Activated T-cell treated with anti-CD3 and anti-CD28 coated beads, Interleukin-2, amount 50 U/mL, for 72 hours (primary cell): ENCODE results near the gene PITPNM1. TPM values are rescaled to one million over a fixed set of nuclear protein-coding genes. Genes with fewer than 3 reads are reported as not detected.
A peak's percentile ranks its signal among the peaks of the same experiment; 100 is the strongest.
"Not testable (repeated sequence)": the region's sequence is repeated elsewhere in the genome, so short reads cannot be mapped to it uniquely, and the experiment has no call there.

ENCODE experiments used
- ATAC-seq, 2 donors: fragments of 150-1000 bp; cut with Tn5 transposase; replicated peaks in 1 of 2; 2 replicates each; pipeline ENCODE4 v1.10.0; 2021; ENCODE audit warnings: moderate library complexity in 2 of 2, mild to moderate bottlenecking in 1 of 2
- DNase-seq, 2 donors: peaks; one replicate each; pipeline ENCODE4 v3.0.0; 2021 to 2022; ENCODE audit warnings: mixed read lengths in 1 of 2
- H3K27ac Mint-ChIP-seq: one replicate; pipeline ENCODE4 v1.8.0; 2022; ENCODE audit warnings: mild to moderate bottlenecking, moderate library complexity, mixed read lengths
- H3K27me3 Mint-ChIP-seq: one replicate; pipeline ENCODE4 v1.8.0; 2022; ENCODE audit warnings: low read depth, mixed read lengths
- H3K36me3 Mint-ChIP-seq, 2 donors: one replicate each; pipeline ENCODE4 v1.8.0; 2022; ENCODE audit warnings: mixed read lengths in 2 of 2, mild to moderate bottlenecking in 1 of 2; ENCODE audit not compliant: insufficient read depth in 2 of 2
- H3K4me1 Mint-ChIP-seq: one replicate; pipeline ENCODE4 v1.8.0; 2022; ENCODE audit warnings: low read depth, mixed read lengths
- H3K4me3 Mint-ChIP-seq, 2 donors: one replicate each; pipeline ENCODE4 v1.8.0; 2022; ENCODE audit warnings: mild to moderate bottlenecking in 2 of 2, mixed read lengths in 2 of 2, moderate library complexity in 2 of 2
- H3K9me3 Mint-ChIP-seq, 2 donors: one replicate each; pipeline ENCODE4 v1.8.0; 2022; ENCODE audit warnings: mixed read lengths in 2 of 2
- total RNA-seq, 2 donors: library from RNA; stranded (reverse); gene quantifications; one replicate each; pipeline ENCODE4 v1.2.3, GENCODE V29; 2022

PITPNM1 gene
- total RNA-seq = 100 to 1,000 TPM in 1 of 2 donors, 10 to 100 TPM in 1; 94.3 to 118 TPM

DNA sequence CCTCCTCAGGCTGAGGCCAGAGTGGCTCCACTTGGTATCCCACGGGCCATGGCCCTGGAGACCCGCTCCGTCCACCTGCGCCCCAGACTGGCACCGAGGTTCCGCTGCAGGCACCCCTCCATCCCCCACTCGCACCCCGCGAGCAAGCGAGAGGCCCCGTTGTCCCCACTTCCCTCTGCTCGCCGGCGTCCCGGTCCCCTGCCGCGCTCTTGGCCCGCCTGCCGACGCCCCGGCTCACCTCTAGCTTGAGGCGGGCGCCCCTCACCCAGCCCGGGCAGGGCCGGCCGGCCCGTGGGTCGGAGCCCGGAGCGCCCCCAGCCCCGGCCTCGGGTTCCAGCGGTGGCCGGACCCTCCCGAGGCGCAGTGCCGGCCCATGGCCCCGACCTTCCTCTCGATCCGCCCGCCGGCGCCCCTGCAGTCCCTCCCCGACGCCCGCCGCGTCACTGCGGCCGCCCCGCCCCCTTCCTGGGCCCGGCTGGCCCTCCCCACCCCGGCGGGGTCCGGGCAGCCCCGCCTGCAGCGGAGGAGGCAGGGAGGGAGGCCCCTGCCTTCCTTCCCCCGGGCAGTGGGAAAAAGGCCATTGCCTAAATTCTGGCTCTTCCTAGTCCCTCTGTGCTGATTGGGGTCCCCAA, at the start of gene PITPNM1:
Gene PITPNM1 (minus strand): TSS at position 414 of the 632 bp plus-strand sequence. CDS start 1,183 bp downstream, outside the sequence.
- peak; percentile 85 to 91 for DNase-seq
- H3K27ac Mint-ChIP-seq = peak within 1 kb of the TSS; percentile 95
- peak within 1 kb of the TSS; percentile 91 to 99 for H3K4me3 Mint-ChIP-seq
- H3K27me3 Mint-ChIP-seq = no peaks in the 10 kb centered on the region
- peaks cover 9 to 13% of the 10 kb centered on the region in 2 donors for H3K36me3 Mint-ChIP-seq
- H3K4me1 Mint-ChIP-seq = peaks cover 49% of the 10 kb centered on the region
- ATAC-seq = peak; percentile 21 to 27
- no peaks in the 10 kb centered on the region for H3K9me3 Mint-ChIP-seq

DNA sequence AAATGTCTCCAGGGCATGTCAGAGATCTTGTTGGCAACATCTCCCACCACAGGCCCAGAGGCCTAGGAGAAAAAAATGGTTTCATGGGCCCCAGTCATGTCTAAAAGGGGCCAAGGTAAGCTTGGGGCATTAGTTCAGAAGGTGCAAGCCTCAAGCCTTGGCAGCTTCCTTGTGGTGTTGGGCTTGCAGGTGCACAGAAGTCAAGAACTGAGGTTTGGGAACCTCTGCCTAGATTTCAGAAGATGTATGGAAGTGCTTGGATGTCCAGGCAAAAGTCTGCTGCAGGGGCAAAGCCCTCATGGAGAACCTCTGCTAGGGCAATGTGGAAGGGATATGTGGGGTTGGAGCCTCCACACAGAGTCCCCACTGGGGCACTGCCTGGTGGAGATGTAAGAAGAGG, 46.5 kb upstream of the PITPNM1 start:
- not testable (repeated sequence) for H3K4me1 Mint-ChIP-seq, H3K36me3 Mint-ChIP-seq, H3K27ac Mint-ChIP-seq, H3K4me3 Mint-ChIP-seq, H3K9me3 Mint-ChIP-seq, DNase-seq, H3K27me3 Mint-ChIP-seq, ATAC-seq

DNA sequence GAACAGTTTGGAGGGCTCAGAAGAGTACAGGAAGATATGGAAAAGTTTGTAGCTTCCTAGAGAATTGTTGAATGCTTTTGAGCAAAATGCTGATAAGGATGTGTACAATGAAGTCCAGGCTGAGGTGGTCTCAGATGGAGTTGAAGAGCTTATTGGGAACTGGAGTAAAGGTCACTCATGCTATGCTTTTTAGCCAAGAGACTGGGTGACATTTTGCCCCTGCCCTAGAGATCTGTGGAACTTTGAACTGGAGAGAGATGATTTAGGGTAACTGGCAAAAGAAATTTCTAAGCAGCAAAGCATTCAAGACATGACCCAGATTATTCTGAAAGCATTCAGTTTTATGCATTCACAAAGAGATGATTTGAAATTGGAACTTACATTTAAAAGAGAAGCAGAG, 46.0 kb upstream of the PITPNM1 start:
- no peak overlapping the region for H3K27ac Mint-ChIP-seq
- no peaks in the 10 kb centered on the region for H3K36me3 Mint-ChIP-seq
- peaks cover 5% of the 10 kb centered on the region for H3K27me3 Mint-ChIP-seq
- peaks cover 0 to 4% of the 10 kb centered on the region in 2 donors for H3K9me3 Mint-ChIP-seq
- H3K4me3 Mint-ChIP-seq = no peak overlapping the region
- DNase-seq = no peak
- peaks cover 5% of the 10 kb centered on the region for H3K4me1 Mint-ChIP-seq
- no peak for ATAC-seq

DNA sequence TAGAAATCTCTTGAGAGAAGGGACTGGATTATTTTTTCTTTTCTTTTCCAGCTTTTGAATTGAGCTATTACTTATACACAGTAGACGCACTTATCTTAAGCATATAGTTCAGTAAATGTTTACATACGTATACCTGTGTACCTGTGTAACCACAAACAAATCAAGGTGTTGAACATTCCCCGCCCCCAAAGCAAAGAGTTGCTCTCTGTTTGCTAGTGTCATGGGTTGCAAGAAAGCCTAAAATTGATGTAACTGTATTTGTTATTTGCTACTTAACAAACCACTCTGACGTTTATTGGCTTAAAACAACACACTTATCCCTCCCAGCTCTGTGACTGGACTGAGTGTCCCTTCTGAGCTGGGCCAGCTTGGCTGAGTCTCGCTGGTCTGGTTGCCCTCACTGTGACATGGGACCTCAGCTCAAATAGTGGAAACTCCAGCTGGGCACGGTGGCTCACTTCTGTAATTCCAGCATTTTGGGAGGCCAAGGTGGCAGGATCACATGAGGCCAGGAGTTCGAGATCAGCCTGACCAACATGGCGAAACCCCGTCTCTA, 43.5 kb upstream of the PITPNM1 start:
- Mint-ChIP-seq H3K4me3 (no peak overlapping the region), H3K36me3 (no peaks in the 10 kb centered on the region), H3K4me1 (peaks cover 5% of the 10 kb centered on the region), H3K9me3 (peaks cover 0 to 4% of the 10 kb centered on the region in 2 donors), H3K27me3 (peaks cover 5% of the 10 kb centered on the region), H3K27ac (no peak overlapping the region)
- ATAC-seq (no peak), DNase-seq (no peak)

DNA sequence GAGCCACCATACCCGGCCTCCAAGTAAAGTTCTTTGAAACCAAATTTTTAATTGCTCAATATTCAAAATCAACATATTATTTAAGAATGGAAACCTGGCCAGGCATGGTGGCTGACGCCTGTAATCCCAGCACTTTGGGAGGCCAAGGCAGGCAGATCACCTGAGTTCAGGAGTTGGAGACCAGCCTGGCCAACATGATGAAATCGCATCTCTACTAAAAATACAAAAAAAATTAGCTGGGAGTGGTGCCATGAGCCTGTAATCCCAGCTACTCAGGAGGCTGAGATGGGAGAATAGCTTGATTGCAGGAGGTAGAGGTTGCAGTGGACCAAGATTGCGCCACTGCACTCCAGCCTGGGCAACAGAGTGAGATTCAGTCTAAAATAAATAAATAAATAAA, 42.9 kb upstream of the PITPNM1 start:
- not testable (repeated sequence) for H3K36me3 Mint-ChIP-seq, H3K4me3 Mint-ChIP-seq, DNase-seq, ATAC-seq, H3K27me3 Mint-ChIP-seq, H3K9me3 Mint-ChIP-seq, H3K27ac Mint-ChIP-seq, H3K4me1 Mint-ChIP-seq

DNA sequence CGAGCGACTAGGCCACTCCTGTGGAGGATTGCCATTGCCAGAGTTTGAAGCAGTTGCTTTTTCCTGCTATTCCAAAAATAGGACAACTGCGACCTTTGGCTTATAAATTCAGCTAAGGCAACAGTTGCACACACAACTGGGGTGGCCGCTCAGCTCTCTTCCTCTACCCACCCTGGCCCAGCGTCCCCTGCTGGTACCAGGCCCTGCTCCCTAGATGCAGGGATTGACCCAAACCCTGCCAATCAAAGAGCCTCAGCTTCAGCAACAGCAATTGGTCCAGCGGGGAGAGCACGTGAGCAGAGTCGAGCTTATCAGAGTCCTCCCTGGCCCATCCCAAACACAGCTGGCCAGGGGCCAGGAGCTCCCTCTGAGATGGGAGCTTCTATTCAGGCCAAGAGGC, 40.1 kb upstream of the PITPNM1 start:
- Mint-ChIP-seq H3K27ac (no peak overlapping the region), H3K9me3 (no peaks in the 10 kb centered on the region), H3K4me3 (no peak overlapping the region), H3K36me3 (no peaks in the 10 kb centered on the region), H3K27me3 (peaks cover 5% of the 10 kb centered on the region), H3K4me1 (no peaks in the 10 kb centered on the region)
- ATAC-seq (no peak), DNase-seq (no peak)

DNA sequence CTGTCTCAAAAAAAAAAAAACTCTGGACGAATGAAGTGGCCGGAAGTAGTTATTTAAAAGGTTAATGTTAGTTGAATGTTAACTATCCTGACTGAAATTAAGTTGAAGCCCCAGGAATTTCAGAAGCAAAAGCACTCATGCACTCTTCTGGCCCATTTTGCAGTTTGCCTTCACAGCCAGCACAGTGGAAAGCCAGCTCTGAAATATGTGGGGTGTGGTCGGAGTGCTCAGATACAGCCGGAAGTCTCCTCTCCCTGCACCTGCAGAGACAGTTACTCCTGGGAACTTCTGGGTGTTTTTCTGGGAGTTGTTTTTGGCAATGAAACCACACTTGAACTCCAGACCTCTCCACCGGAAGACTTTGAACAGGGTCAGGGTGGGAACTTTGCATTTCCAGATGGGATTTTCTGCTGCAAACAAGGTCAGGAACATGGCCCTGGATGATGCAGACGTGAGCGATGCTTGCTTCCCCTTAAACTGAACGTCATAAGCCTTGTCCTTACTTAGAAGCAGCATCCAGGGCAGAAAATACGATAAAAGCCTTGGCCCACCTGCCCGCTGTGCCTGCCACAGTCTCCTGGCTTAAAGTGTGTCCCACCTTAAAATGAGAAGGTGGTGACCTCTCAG, 39.6 kb upstream of the PITPNM1 start:
- DNase-seq (no peak), ATAC-seq (no peak)
- no peak overlapping the region for H3K4me3 Mint-ChIP-seq
- peaks cover 5% of the 10 kb centered on the region for H3K27me3 Mint-ChIP-seq
- H3K27ac Mint-ChIP-seq = no peak overlapping the region
- no peaks in the 10 kb centered on the region for H3K4me1 Mint-ChIP-seq
- H3K36me3 Mint-ChIP-seq = no peaks in the 10 kb centered on the region
- H3K9me3 Mint-ChIP-seq = no peaks in the 10 kb centered on the region

DNA sequence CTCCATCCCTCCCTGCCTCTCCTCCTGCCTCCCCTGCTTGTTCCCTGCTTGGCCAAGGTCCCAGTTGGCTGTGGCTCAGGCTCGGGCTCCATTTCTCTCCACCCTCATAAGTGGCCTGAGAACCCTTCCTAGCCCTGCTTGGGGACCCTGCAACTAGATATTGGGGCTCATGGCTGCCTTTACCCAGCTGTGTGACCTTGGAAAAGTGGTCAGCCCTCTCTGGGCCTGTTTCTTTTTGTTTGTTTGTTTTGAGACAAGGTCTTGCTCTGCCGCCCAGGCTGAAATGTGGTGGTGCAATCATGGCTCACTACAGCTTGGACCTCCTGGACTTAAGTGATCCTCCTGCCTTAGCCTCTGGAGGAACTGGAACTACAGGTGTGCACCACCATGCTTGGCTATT, 38.4 kb upstream of the PITPNM1 start:
- Mint-ChIP-seq H3K4me1 (no peaks in the 10 kb centered on the region), H3K9me3 (no peaks in the 10 kb centered on the region), H3K27ac (no peak overlapping the region), H3K27me3 (peaks cover 5% of the 10 kb centered on the region), H3K4me3 (no peak overlapping the region), H3K36me3 (no peaks in the 10 kb centered on the region)
- DNase-seq = no peak
- no peak for ATAC-seq

DNA sequence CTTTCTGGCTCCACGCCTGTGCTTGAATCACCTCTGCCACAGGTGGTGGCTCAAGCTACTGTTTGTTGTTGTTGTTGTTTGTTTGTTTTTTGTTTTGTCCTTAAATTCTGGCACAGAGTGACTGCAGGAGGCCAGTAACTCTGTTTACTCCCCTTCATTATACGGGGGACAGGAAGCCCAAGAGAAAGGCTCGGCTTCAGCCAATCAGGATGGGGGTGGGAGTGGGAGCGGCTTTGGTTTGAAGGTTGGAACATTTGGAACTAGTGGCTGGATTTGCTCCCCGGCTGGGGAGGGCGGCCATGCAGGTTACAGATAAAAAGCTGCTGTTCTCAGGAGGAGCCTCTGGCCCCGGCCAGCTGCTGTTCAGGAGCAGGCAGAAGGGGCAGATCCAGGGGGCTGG, 37.8 kb upstream of the PITPNM1 start:
- Mint-ChIP-seq H3K27ac (no peak overlapping the region), H3K9me3 (no peaks in the 10 kb centered on the region), H3K4me3 (no peak overlapping the region), H3K4me1 (no peaks in the 10 kb centered on the region), H3K27me3 (peaks cover 5% of the 10 kb centered on the region), H3K36me3 (no peaks in the 10 kb centered on the region)
- DNase-seq = no peak
- no peak for ATAC-seq

DNA sequence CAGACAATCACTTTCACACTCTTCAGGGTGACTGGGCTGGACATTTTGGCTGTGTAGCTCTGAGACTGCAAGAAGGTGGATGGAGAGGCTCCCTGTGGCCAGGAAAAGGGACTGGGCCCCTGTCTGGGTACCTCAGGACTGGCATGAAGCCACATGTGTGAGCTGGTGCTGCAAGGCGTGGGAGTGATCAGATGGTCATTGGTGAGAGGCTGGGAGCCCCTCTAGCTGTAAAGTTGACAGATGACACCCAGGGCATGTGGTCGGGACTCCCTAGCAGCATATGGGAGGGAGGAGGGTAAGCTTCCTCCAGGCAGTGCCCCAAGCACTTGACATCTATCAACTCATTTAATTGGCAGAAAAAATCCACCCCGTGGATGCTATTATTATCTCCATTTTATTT, 37.0 kb upstream of the PITPNM1 start:
- no peaks in the 10 kb centered on the region for H3K36me3 Mint-ChIP-seq
- peaks cover 5% of the 10 kb centered on the region for H3K27me3 Mint-ChIP-seq
- H3K4me3 Mint-ChIP-seq = no peak overlapping the region
- no peak overlapping the region for H3K27ac Mint-ChIP-seq
- H3K9me3 Mint-ChIP-seq = no peaks in the 10 kb centered on the region
- H3K4me1 Mint-ChIP-seq = no peaks in the 10 kb centered on the region
- DNase-seq = no peak
- ATAC-seq = no peak

DNA sequence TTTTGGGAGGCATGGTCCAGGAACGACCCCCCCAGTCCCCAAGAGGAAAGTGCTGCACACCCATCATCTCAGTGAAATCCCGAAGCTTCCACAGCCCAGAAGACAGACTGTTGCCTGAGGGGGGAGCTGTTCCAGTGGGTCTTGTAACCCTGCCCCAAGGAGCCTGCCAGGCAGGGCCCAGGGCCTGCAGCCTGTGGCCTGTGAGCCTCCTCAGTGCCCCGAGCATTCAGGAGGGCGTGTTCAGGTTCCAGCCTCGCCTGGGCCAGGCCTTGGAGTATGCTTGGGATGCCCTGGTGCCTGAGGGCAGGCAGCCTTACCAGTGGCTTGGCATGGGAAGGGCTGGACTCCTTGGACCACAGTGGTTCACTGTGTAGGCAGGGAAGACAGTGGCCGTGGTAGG, 36.0 kb upstream of the PITPNM1 start:
- H3K4me3 Mint-ChIP-seq = no peak overlapping the region
- H3K36me3 Mint-ChIP-seq = no peaks in the 10 kb centered on the region
- ATAC-seq (no peak), DNase-seq (no peak)
- H3K9me3 Mint-ChIP-seq = no peaks in the 10 kb centered on the region
- H3K27ac Mint-ChIP-seq = no peak overlapping the region
- H3K4me1 Mint-ChIP-seq = no peaks in the 10 kb centered on the region
- H3K27me3 Mint-ChIP-seq = no peaks in the 10 kb centered on the region

DNA sequence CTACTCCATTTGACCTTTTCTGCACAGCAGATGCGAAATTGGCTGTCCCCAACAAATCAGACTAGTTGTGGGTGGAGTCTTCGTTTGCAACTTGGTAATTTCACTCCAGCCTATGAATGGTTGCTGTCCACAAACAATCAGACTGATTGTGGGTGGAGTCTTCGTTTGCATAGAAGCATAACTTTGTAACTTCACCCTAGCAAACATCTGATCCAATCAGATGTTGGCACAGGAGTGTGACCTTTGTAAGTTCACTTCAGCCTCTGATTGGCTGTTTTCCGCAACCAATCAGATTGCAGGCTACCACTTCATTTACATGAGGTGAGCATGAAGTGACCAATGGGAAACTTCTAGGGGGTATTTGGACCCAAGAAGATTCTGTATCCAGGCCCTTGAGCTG, 34.4 kb upstream of the PITPNM1 start:
- Mint-ChIP-seq H3K27ac (no peak overlapping the region), H3K36me3 (peaks cover 0 to 4% of the 10 kb centered on the region in 2 donors), H3K9me3 (no peaks in the 10 kb centered on the region), H3K27me3 (no peaks in the 10 kb centered on the region), H3K4me3 (no peak overlapping the region), H3K4me1 (no peaks in the 10 kb centered on the region)
- no peak for DNase-seq
- no peak for ATAC-seq

DNA sequence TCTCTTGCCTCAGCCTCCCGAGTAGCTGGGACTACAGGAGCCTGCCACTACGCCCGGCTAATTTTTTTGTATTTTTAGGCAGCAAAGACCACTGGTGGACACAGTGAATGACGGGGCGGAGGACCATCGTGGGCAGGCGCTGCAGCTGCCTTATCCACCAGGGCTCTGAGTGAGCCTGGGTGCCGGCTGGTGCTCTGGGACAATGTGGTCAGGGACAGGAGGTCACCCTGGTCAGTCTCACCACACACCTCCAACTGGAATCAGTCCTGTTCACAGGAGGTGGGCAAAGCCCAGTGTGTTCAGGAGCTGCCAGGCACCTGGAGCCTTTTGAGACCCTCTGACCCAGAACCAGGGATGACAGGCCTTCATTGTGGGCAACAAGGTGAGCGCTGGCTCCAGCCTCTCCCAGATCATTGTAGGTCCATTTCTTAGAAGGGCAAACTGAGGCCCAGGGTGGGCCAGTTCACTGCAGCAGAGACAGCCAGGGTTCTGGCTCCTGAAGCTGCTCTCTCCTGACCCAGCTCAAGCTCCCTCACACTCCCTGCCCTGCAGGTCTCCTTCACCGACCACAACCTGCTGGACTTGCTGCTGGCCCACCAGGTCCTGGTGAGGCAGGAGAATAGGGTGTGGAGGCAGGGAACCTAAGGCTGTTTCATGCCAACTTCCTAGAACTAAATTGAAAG, 33.8 kb upstream of the PITPNM1 start:
- no peak for DNase-seq
- no peaks in the 10 kb centered on the region for H3K4me1 Mint-ChIP-seq

More for the DNA sequence above, 33.8 kb upstream of the PITPNM1 start:
- no peak for ATAC-seq
- Mint-ChIP-seq H3K27me3 (no peaks in the 10 kb centered on the region), H3K4me3 (no peak overlapping the region), H3K9me3 (peaks cover 1 to 2% of the 10 kb centered on the region in 2 donors), H3K27ac (no peak overlapping the region), H3K36me3 (peaks cover 2 to 9% of the 10 kb centered on the region in 2 donors)
